ENCODE results near the gene MATCAP1.

The MATCAP1 gene

GRCh38 chr16:67190448-67191399 is 7.0 kb upstream of the MATCAP1 start:
- DNase-seq, result no peak

- no peak for DNase-seq
Measured at GRCh38 chr16:67190041-67190440, 6.3 kb upstream of the MATCAP1 start, which contains the start of gene EXOC3L1. Gene EXOC3L1, minus strand, starts transcription at chr16:67190136. Its CDS starts 460 bp downstream, at chr16:67189676.

- no peak for DNase-seq
Measured at GRCh38 chr16:67188798-67189197, 5.0 kb upstream of the MATCAP1 start.

- no peak for DNase-seq
Measured at GRCh38 chr16:67188323-67188722, 4.6 kb upstream of the MATCAP1 start.

- no peak for DNase-seq
Measured at GRCh38 chr16:67187175-67187890, 3.6 kb upstream of the MATCAP1 start.

- DNase-seq, result no peak
Measured at GRCh38 chr16:67186550-67186950, 2.8 kb upstream of the MATCAP1 start.

- no peak for DNase-seq
Measured at GRCh38 chr16:67185651-67186134, 1.9 kb upstream of the MATCAP1 start.

GRCh38 chr16:67184995-67185650 is 1.4 kb upstream of the MATCAP1 start:
- DNase-seq, result peak; percentile 62 to 80 (median 76)

- peak in 2 of 5 experiments; percentile 36 to 54 for DNase-seq
Measured at GRCh38 chr16:67184453-67184994, 761 bp upstream of the MATCAP1 start.

GRCh38 chr16:67183284-67183626 is 508 bp downstream of the MATCAP1 start:
- DNase-seq, result no peak

- no peak for DNase-seq
Measured at GRCh38 chr16:67182288-67182687, 1.5 kb downstream of the MATCAP1 start.

- no peak for DNase-seq
Measured at GRCh38 chr16:67181346-67181745, 2.4 kb downstream of the MATCAP1 start.

GRCh38 chr16:67180166-67180565 is 3.6 kb downstream of the MATCAP1 start:
- no peak for DNase-seq

GRCh38 chr16:67179421-67180080 is 4.2 kb downstream of the MATCAP1 start:
- no peak for DNase-seq

- DNase-seq, result peak in 4 of 5 experiments; percentile 38 to 77 (median 48)
Measured at GRCh38 chr16:67177743-67178699, 5.7 kb downstream of the MATCAP1 start.

- no peak for DNase-seq
Measured at GRCh38 chr16:67176662-67177061, 7.1 kb downstream of the MATCAP1 start.

- no peak for DNase-seq
Measured at GRCh38 chr16:67174706-67175231, 9.0 kb downstream of the MATCAP1 start.

- peak; percentile 38 to 81 (median 57) for DNase-seq
Measured at GRCh38 chr16:67173808-67174705, 9.7 kb downstream of the MATCAP1 start.

GRCh38 chr16:67173323-67173722 is 10.4 kb downstream of the MATCAP1 start:
- DNase-seq, result no peak
